ENCODE data around the gene RABGAP1L.

GRCh38 chr1:174825806-174826205, 666.5 kb downstream of the RABGAP1L start:
- TF ChIP-seq CTCF (IDR thresholded peaks at IDR 0.05), result no peak
- TF ChIP-seq MAX (CRISPR knock-in tag; IDR thresholded peaks at IDR 0.05), result no peak
- no peak for TF ChIP-seq ZNF396 (CRISPR knock-in tag; IDR thresholded peaks at IDR 0.05; ENCODE audit: borderline replicate concordance)
- TF ChIP-seq ZNF512 (CRISPR knock-in tag; IDR thresholded peaks at IDR 0.05; ENCODE audit: borderline replicate concordance), result no peak
- TF ChIP-seq CBFB (CRISPR knock-in tag; IDR thresholded peaks at IDR 0.05; ENCODE audit: low read depth), result no peak
- no peak for TF ChIP-seq E2F1 (CRISPR knock-in tag; IDR thresholded peaks at IDR 0.05)
- no peak for TF ChIP-seq USF2 (CRISPR knock-in tag; IDR thresholded peaks at IDR 0.05)
- TF ChIP-seq SP1 (CRISPR knock-in tag; conservative IDR thresholded peaks at IDR 0.05), result no peak
- TF ChIP-seq SOX15 (CRISPR knock-in tag; IDR thresholded peaks at IDR 0.05), result no peak
